Stimulated activated CD8-positive, alpha-beta memory T cell treated with anti-CD3 and anti-CD28 coated beads, Interleukin-15, amount 100 ng/mL, for 24 hours (primary cell): Measurements from ENCODE around the gene CRYGS.

Source experiments
- DNase-seq: peaks from one replicate; pipeline ENCODE4 v3.0.0-alpha.2; 2020; ENCODE audit warnings: low read depth

The CRYGS gene

GRCh38 chr3:186493525-186494255, 50.5 kb downstream of the CRYGS start:
- no peak for DNase-seq

DNA sequence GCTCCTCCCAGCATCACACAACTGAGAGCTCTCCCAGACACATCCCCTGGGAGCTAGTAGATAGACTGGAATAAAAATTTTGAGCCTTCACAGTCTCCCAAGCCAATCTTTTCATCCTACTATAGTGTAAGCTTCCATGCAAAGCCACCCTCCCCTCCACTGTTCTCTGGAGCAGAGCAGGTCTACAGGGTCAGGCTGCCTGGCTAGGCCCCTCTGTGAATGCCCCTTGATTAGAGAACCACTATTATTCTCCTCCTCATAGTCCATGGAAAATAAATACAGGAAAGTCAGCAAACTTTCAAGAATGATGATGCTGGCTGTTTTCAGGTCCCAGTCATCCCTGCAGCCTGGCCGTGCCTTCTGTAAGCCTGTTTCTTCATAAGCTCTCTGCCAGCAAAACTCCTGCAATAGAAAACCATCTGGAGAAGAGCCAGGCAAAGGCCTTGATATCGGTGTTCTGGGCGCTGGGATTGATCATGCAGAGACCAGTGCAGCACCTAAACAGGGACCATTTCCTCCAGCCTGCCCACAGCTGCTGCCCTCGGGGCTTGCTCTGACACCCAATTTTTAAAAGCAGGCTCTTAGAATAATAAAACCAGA, 51.7 kb downstream of the CRYGS start:
- DNase-seq = no peak

DNA sequence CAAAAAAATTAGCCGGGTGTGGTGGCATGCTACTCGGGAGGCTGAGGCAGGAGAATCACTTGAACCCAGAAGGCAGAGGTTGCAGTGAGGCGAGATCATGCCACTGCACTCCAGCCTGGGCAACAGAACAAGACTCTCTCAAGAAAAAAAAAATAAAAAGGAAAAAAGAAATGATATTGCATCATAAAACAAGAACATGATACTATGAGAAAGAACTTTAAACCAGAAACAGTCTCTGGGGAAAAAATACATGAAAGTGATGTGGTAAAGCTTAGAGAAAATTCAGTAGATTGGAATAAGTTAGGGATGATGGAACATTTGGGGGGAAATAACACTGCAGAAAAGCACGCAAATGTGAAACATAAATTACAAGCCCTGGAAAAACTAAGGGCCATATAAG, 54.7 kb downstream of the CRYGS start:
- no peak for DNase-seq
